H1 (cell line): ENCODE measurements around the gene FOXS1. TPM values are rescaled to one million over a fixed set of nuclear protein-coding genes. Genes with fewer than 3 reads are reported as not detected.

ENCODE experiments used
- CBX5 ChIP-seq: fragments of 300-800, 300-1000 bp; sonication (generic); IDR thresholded peaks from 2 replicates; pipeline ENCODE4 v1.7.1; 2016; ENCODE audit warnings: antibody characterized with exemption, low read length, low read depth
- CHD1 ChIP-seq: IDR thresholded peaks from 2 replicates; pipeline ENCODE4 v1.6.1; 2012; ENCODE audit warnings: low read depth, low read length, improper control_type of control experiment
- EZH2 ChIP-seq: fragments of 200-600 bp; sonication (generic); IDR thresholded peaks from 2 replicates; pipeline ENCODE4 v1.7.1; 2012; ENCODE audit warnings: low read depth, mild to moderate bottlenecking, moderate library complexity, low read length, inconsistent platforms; ENCODE audit not compliant: severe bottlenecking
- HDAC6 ChIP-seq: IDR thresholded peaks from one replicate; pipeline ENCODE4 v1.7.1; 2012; ENCODE audit warnings: low read depth, mild to moderate bottlenecking, inconsistent platforms, low read length, moderate library complexity
- JUN ChIP-seq: IDR thresholded peaks from 2 replicates; pipeline ENCODE4 v1.6.1; 2011; ENCODE audit warnings: low read depth, mild to moderate bottlenecking, improper control_type of control experiment, low read length
- KDM5A ChIP-seq: fragments of 200-600 bp; IDR thresholded peaks from 2 replicates; pipeline ENCODE4 v1.7.1; 2012; ENCODE audit warnings: mild to moderate bottlenecking, low read length, inconsistent platforms, mixed read lengths
- PHF8 ChIP-seq: fragments of 200-600 bp; sonication (generic); conservative IDR thresholded peaks from 2 replicates; pipeline ENCODE4 v1.7.1; 2012; ENCODE audit warnings: low read depth, mild to moderate bottlenecking, inconsistent platforms, low read length, moderate library complexity
- POLR2A ChIP-seq, 2 experiments: IDR thresholded peaks; 1 replicate in 1 of 2; 2 replicates in 1 of 2; pipeline ENCODE4 v1.6.1; 2011; ENCODE audit warnings: low read depth in 2 of 2, low read length in 2 of 2, mild to moderate bottlenecking in 2 of 2; ENCODE audit errors: control extremely low read depth in 1 of 2
- POLR2AphosphoS5 ChIP-seq: IDR thresholded peaks from 2 replicates; pipeline ENCODE4 v1.6.1; 2011; ENCODE audit warnings: low read depth, low read length
- POU5F1 ChIP-seq: IDR thresholded peaks from 2 replicates; pipeline ENCODE4 v1.6.1; 2011; ENCODE audit warnings: low read depth, mild to moderate bottlenecking, low read length, moderate library complexity
- RFX5 ChIP-seq: IDR thresholded peaks from 2 replicates; pipeline ENCODE4 v1.6.1; 2011; ENCODE audit warnings: low read depth, low read length, improper control_type of control experiment, borderline replicate concordance
- SAP30 ChIP-seq: fragments of 300-600 bp; sonication (generic); IDR thresholded peaks from 2 replicates; pipeline ENCODE4 v1.7.1; 2012; ENCODE audit warnings: low read length, moderate library complexity, mild to moderate bottlenecking, inconsistent platforms; ENCODE audit not compliant: insufficient read depth, insufficient replicate concordance
- SIN3A ChIP-seq, 2 experiments: IDR thresholded peaks in 1 of 2; conservative IDR thresholded peaks in 1 of 2; 2 replicates each; pipeline ENCODE4 v1.6.1; 2011 to 2012; ENCODE audit warnings: low read length in 2 of 2, improper control_type of control experiment in 1 of 2, low read depth in 1 of 2, mild to moderate bottlenecking in 1 of 2
- SP1 ChIP-seq: IDR thresholded peaks from 2 replicates; pipeline ENCODE4 v1.6.1; 2011; ENCODE audit warnings: low read depth, low read length
- SUZ12 ChIP-seq: fragments of 200-600 bp; sonication (generic); IDR thresholded peaks from 2 replicates; pipeline ENCODE4 v1.6.1; 2012; ENCODE audit warnings: mild to moderate bottlenecking, inconsistent platforms, low read length, moderate library complexity, mixed read lengths
- TAF7 ChIP-seq: optimal IDR thresholded peaks from 2 replicates; pipeline ENCODE3; 2011; ENCODE audit warnings: low read depth, mild to moderate bottlenecking, inconsistent platforms, low read length, moderate library complexity, borderline replicate concordance
- YY1 ChIP-seq: IDR thresholded peaks from 2 replicates; pipeline ENCODE4 v1.6.1; 2011; ENCODE audit warnings: low read depth, mild to moderate bottlenecking, low read length
- polyA plus RNA-seq, 7 experiments: library from polyadenylated mRNA; depleted of rRNA in 3 of 7; stranded (reverse) in 5 of 7; unstranded in 2 of 7; fragments of >200 nt in 5 of 7; fragments of 200-250 nt in 2 of 7; gene quantifications; 1 replicate in 5 of 7; 2 replicates in 1 of 7; 4 replicates in 1 of 7; pipeline versions ENCODE4 v1.2.1 to v1.2.3, GENCODE V29; 2011 to 2013; ENCODE audit warnings: missing spikeins in 2 of 7, mixed read lengths in 2 of 7
- total RNA-seq: library from RNA; stranded (reverse); fragmentation: NEBNext Ultra II Directional; extraction: Animal tissue kit (Norgen Biotek cat#: 25700); gene quantifications from 2 replicates; pipeline ENCODE4 v1.2.1, GENCODE V29; 2021
- TF ChIP-seq, protein P1 (sequence below): IDR thresholded peaks from 2 replicates; pipeline ENCODE4 v1.6.1; 2012; ENCODE audit warnings: inconsistent platforms
- TF ChIP-seq, protein P2 (sequence below): IDR thresholded peaks from 2 replicates; pipeline ENCODE4 v1.6.1; 2012; ENCODE audit warnings: low read length, inconsistent platforms

The FOXS1 gene
- total and polyA plus RNA-seq, 2 of the 8 experiments (the other 6 are each of a cell fraction or from before 2014, with no cell fraction given), result 0.45 TPM; not detected in 1

DNA sequence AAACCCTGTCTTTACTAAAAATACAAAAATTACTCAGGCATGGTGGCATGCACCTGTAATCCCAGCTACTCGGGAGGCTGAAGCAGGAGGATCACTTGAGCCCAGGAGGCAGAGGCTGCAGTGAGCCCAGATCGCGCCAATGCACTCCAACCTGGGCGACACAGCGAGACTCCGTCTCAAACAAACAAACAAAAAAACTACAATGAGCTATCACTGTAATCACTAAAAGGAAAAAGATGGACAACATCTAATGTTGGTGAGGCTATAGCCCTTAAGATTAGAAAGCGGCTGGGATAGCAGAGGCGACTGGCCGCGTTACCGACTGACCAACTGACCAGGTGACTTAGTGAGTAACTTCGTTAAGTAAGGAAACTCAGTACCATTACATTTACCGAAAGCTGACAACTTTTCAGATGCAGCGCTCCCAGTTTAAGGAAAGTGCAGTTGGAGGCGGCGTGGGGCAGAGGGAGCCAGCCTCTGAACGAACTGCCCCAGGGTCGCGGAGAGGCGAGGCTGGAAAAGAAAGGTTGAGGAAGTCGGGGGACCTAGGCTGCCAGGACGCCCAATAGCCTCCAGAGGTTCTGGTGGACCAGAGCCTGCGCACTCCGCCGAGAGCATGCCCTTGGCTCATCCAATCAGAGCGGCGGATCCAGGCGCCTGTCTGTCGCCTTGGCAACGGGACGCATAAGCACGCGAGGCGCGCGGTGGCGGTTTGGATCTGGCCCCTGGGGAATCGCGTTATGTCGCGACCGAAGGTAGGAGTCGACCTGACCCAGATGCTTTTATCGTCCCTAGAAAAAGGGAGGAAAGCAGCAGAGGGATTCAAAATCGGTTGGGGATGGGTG is 34.0 kb upstream of the FOXS1 start (continued):
- TF ChIP-seq JUN (no peak), POLR2A (IDR thresholded peaks at IDR 0.05; ENCODE audit: control extremely low read depth in 1 of 2, low read depth in 2 of 2, low read length in 2 of 2) (no peak), SUZ12 (0 out of 2 replicates have a peak, but pooled peaks have one; percentile 16), SIN3A (conservative IDR thresholded peaks at IDR 0.05 in 1 of 2, IDR thresholded peaks at IDR 0.05 in 1 of 2; ENCODE audit: low read depth in 1 of 2, low read length in 2 of 2) (peak; percentile 88 to 99; a peak in 3 of 4 replicates), KDM5A (no peak), TAF7 (no peak), PHF8 (no peak; the same call in 1 of the 2 replicates), CBX5 (no peak), POLR2AphosphoS5 (no peak; the same call in 1 of the 2 replicates), CHD1 (no peak), SAP30 (peak; percentile 97), RFX5 (no peak), SP1 (no peak), POU5F1 (no peak), EZH2 (no peak), YY1 (no peak), HDAC6 (no peak)
- TF ChIP-seq, protein P1, sequence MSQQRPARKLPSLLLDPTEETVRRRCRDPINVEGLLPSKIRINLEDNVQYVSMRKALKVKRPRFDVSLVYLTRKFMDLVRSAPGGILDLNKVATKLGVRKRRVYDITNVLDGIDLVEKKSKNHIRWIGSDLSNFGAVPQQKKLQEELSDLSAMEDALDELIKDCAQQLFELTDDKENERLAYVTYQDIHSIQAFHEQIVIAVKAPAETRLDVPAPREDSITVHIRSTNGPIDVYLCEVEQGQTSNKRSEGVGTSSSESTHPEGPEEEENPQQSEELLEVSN, result no peak
- TF ChIP-seq, protein P2, sequence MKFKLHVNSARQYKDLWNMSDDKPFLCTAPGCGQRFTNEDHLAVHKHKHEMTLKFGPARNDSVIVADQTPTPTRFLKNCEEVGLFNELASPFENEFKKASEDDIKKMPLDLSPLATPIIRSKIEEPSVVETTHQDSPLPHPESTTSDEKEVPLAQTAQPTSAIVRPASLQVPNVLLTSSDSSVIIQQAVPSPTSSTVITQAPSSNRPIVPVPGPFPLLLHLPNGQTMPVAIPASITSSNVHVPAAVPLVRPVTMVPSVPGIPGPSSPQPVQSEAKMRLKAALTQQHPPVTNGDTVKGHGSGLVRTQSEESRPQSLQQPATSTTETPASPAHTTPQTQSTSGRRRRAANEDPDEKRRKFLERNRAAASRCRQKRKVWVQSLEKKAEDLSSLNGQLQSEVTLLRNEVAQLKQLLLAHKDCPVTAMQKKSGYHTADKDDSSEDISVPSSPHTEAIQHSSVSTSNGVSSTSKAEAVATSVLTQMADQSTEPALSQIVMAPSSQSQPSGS, result no peak
